ENCODE data around the gene SATB2. TPM values are rescaled to one million over a fixed set of nuclear protein-coding genes. Genes with fewer than 3 reads are reported as not detected.

SATB2 gene
- total RNA-seq, 4 donors from 2014 or later, result 2.2 to 6.6 (median 5.0) TPM

DNA sequence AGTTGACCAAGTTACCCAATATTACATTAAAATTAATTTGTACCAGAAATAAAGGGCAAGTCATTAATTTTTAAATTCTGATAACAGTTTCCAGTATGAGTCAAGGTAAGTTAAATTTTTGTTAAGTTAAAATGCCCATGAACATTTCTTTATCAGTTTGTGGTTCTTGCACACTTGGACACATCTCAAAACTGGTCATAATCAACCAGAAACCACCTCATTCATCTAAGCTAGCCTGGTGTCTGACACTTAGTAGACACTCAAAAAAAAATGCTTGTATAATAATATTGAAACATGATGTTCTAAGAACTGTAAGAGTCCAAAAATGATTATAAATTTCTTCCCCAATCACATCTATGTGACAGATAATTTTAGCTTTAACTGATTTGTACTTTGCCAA lies 62.4 kb downstream of the SATB2 start:
- no peaks in the 10 kb centered on the region for H3K27me3 ChIP-seq
- no peak overlapping the region for H3K4me3 ChIP-seq
- no peaks in the 10 kb centered on the region for H3K4me1 ChIP-seq
- no peaks in the 10 kb centered on the region for H3K9me3 ChIP-seq
- no peak for DNase-seq (ENCODE audit: extremely low spot score)
- TF ChIP-seq POLR2AphosphoS5 (IDR thresholded peaks at IDR 0.05) (no peak), EP300 (IDR thresholded peaks at IDR 0.05) (no peak), POLR2A (IDR thresholded peaks at IDR 0.05; ENCODE audit: low read depth) (no peak)
- TF ChIP-seq, protein P1, sequence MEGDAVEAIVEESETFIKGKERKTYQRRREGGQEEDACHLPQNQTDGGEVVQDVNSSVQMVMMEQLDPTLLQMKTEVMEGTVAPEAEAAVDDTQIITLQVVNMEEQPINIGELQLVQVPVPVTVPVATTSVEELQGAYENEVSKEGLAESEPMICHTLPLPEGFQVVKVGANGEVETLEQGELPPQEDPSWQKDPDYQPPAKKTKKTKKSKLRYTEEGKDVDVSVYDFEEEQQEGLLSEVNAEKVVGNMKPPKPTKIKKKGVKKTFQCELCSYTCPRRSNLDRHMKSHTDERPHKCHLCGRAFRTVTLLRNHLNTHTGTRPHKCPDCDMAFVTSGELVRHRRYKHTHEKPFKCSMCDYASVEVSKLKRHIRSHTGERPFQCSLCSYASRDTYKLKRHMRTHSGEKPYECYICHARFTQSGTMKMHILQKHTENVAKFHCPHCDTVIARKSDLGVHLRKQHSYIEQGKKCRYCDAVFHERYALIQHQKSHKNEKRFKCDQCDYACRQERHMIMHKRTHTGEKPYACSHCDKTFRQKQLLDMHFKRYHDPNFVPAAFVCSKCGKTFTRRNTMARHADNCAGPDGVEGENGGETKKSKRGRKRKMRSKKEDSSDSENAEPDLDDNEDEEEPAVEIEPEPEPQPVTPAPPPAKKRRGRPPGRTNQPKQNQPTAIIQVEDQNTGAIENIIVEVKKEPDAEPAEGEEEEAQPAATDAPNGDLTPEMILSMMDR (IDR thresholded peaks at IDR 0.05), result no peak
- intact Hi-C loops (cut with DNase I), result no loop called here
- no peak overlapping the region for H3K27ac ChIP-seq (replicated peaks in 1 of 4)
- H3K36me3 ChIP-seq, result no peaks in the 10 kb centered on the region

DNA sequence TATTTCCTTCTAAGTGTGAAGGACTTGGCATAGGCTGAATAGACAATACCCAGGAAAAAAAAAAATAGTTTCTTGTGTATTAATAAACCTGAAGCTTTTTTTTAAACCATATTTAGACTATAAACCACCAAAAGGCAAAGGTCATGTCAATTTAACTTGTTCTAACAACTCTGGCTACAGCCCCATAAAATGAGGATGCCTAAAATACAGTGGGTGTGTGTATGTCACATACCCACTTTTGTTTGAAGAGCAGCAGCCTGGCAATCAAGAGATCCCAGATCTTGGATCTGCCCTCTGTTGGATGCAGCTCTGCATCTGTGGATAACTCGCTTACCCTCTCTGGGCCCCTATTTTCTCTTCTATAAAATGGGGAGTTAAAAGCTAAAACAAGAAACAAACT lies 65.4 kb downstream of the SATB2 start:
- Histone ChIP-seq H3K36me3 (no peaks in the 10 kb centered on the region), H3K27ac (replicated peaks in 1 of 4) (no peak overlapping the region), H3K4me1 (no peaks in the 10 kb centered on the region), H3K27me3 (no peaks in the 10 kb centered on the region), H3K4me3 (no peak overlapping the region), H3K9me3 (no peaks in the 10 kb centered on the region)
- TF ChIP-seq, protein P1 (IDR thresholded peaks at IDR 0.05), result no peak
- no peak for TF ChIP-seq POLR2A (IDR thresholded peaks at IDR 0.05; ENCODE audit: low read depth)
- TF ChIP-seq POLR2AphosphoS5 (IDR thresholded peaks at IDR 0.05), result no peak
- TF ChIP-seq EP300 (IDR thresholded peaks at IDR 0.05), result no peak
- no peak for DNase-seq (ENCODE audit: extremely low spot score)
- intact Hi-C loops (cut with DNase I), result no loop called here
- 87% methylated on average over 1 of the region's 1 CpG for WGBS

DNA sequence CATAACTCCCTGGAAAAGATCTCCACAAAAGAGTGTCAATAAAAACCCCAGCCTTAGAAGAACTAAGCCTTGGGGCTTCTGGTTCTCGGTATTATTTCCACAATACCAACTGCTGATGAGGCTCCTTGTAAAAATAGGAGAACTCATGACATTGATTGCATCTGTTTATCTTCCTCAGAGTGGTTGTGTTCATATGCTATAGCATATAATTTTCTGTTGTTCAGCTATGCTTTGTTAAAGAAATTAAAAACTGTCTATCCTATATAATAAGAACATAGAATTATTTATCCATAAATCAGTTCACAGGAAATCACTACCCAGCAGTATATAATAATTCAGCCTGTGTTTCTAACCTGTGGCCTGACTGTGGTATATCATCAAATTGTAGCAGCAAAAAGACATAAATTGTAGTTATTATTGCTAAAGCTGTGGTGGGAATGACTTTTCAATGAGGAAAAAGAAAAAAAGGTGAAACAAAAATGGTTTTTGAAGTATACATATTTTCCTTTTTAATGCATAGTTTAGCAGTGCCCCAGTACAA lies 68.9 kb downstream of the SATB2 start:
- Histone ChIP-seq H3K9me3 (no peaks in the 10 kb centered on the region), H3K4me3 (no peak overlapping the region), H3K27me3 (no peaks in the 10 kb centered on the region), H3K36me3 (no peaks in the 10 kb centered on the region), H3K27ac (replicated peaks in 1 of 4) (no peak overlapping the region), H3K4me1 (no peaks in the 10 kb centered on the region)
- intact Hi-C loops (cut with DNase I), result no loop called here
- TF ChIP-seq POLR2AphosphoS5 (IDR thresholded peaks at IDR 0.05) (no peak), POLR2A (IDR thresholded peaks at IDR 0.05; ENCODE audit: low read depth) (no peak), EP300 (IDR thresholded peaks at IDR 0.05) (no peak)
- TF ChIP-seq, protein P1 (IDR thresholded peaks at IDR 0.05), result no peak
- DNase-seq (ENCODE audit: extremely low spot score), result no peak
- WGBS, result 67% methylated on average over 1 of the region's 1 CpG

DNA sequence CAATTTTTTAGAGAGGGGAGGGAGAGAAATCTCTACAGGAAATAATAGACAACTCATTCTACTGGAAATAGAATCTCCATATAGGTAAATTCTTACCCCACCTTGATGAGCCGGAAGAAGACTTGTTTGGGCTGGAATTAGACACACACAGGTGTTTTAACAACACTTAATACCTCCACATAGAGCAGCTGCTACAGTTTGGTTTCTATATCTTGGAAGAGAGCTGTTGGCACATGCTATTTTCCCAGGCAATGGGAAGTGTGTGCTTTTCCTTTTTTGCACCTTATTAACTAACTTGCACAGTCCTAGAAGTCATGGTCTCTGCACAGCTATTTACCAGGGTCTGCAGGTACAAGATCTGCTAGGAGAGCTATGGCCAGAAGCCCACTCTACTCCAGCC lies 73.7 kb downstream of the SATB2 start:
- no peaks in the 10 kb centered on the region for H3K4me1 ChIP-seq
- H3K27me3 ChIP-seq, result no peaks in the 10 kb centered on the region
- DNase-seq (ENCODE audit: extremely low spot score), result no peak
- H3K36me3 ChIP-seq, result peaks cover 0 to 13% (median 4%) of the 10 kb centered on the region in 4 donors
- TF ChIP-seq POLR2AphosphoS5 (IDR thresholded peaks at IDR 0.05) (no peak), POLR2A (IDR thresholded peaks at IDR 0.05; ENCODE audit: low read depth) (no peak), EP300 (IDR thresholded peaks at IDR 0.05) (no peak)
- H3K4me3 ChIP-seq, result no peak overlapping the region
- no peaks in the 10 kb centered on the region for H3K9me3 ChIP-seq
- intact Hi-C loops (cut with DNase I), result no loop called here
- H3K27ac ChIP-seq (replicated peaks in 1 of 4), result no peak overlapping the region
- 94% methylated on average over 1 of the region's 1 CpG for WGBS

DNA sequence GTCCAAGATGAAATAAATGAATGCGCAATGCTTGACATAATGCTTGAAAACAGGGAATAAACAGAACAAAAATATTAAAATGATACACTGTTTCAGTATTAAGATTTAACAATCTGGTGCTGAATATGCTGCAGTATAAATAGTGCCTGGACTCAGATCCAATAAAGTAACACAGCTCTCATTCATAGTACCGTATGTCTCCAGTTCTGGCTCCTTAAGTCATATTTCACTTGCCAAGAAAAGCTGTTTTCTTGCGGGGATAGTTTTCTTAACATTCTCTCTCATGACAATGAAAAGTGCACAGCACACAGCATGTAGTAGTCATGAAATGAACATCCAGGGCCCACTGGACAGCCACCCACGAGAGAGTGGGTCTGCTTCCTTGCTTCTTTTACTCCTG lies 74.7 kb downstream of the SATB2 start:
- Histone ChIP-seq H3K4me3 (no peak overlapping the region), H3K9me3 (no peaks in the 10 kb centered on the region), H3K27me3 (no peaks in the 10 kb centered on the region), H3K36me3 (peaks cover 0 to 15% (median 4%) of the 10 kb centered on the region in 4 donors), H3K4me1 (no peaks in the 10 kb centered on the region), H3K27ac (replicated peaks in 1 of 4) (no peak overlapping the region)
- intact Hi-C loops (cut with DNase I), result no loop called here
- TF ChIP-seq, protein P1 (IDR thresholded peaks at IDR 0.05), result no peak
- no peak for TF ChIP-seq POLR2AphosphoS5 (IDR thresholded peaks at IDR 0.05)
- no peak for TF ChIP-seq POLR2A (IDR thresholded peaks at IDR 0.05; ENCODE audit: low read depth)
- no peak for TF ChIP-seq EP300 (IDR thresholded peaks at IDR 0.05)
- DNase-seq (ENCODE audit: extremely low spot score), result no peak
- 55% methylated on average over 4 of the region's 4 CpGs for WGBS

Data from esophagus muscularis mucosa (tissue), 4 donors.